Breast epithelium (tissue), 3 donors: ENCODE measurements around the gene COX19.

Experiments used
- POLR2A ChIP-seq: fragments of 450-650 bp; IDR thresholded peaks from one replicate; pipeline ENCODE4 v1.6.1; 2016; ENCODE audit warnings: antibody characterized with exemption, mild to moderate bottlenecking, moderate library complexity
- TF ChIP-seq, protein P1 (sequence below), 3 donors: fragments of 450-650 bp; IDR thresholded peaks; one replicate each; pipeline ENCODE4 v1.5.1; 2016 to 2017; ENCODE audit warnings: antibody characterized with exemption in 3 of 3, mild to moderate bottlenecking in 3 of 3, moderate library complexity in 3 of 3

DNA sequence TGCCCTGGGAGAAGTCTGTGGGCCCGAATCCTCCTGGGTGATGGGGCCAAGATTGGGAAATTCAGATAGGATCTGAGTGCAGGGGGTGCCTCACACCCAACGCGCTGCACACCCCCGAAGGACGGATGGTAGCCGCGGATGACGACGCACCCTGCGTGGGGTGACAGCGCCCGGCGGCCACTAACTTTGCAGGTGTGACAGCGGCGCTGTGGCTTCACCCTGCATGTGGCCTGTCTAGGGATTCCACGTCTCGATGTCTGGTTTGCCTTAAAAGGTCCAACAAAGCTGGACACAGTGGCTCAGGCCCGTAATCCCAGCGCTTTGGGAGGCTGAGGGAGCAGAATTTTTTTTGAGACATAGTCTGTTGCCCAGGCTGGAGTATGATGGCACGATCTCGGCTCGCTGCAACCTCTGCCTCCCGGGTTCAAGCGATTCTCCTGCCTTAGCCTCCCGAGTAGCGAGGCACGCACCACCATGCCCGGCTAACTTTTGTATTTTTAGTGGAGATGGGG is 39.4 kb downstream of the COX19 start:
- TF ChIP-seq POLR2A = no peak
- TF ChIP-seq, protein P1, sequence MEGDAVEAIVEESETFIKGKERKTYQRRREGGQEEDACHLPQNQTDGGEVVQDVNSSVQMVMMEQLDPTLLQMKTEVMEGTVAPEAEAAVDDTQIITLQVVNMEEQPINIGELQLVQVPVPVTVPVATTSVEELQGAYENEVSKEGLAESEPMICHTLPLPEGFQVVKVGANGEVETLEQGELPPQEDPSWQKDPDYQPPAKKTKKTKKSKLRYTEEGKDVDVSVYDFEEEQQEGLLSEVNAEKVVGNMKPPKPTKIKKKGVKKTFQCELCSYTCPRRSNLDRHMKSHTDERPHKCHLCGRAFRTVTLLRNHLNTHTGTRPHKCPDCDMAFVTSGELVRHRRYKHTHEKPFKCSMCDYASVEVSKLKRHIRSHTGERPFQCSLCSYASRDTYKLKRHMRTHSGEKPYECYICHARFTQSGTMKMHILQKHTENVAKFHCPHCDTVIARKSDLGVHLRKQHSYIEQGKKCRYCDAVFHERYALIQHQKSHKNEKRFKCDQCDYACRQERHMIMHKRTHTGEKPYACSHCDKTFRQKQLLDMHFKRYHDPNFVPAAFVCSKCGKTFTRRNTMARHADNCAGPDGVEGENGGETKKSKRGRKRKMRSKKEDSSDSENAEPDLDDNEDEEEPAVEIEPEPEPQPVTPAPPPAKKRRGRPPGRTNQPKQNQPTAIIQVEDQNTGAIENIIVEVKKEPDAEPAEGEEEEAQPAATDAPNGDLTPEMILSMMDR (IDR thresholded peaks at IDR 0.05) = no peak
